ENCODE measurements around the gene POU2AF3. TPM values are rescaled to one million over a fixed set of nuclear protein-coding genes. Genes with fewer than 3 reads are reported as not detected.

Gene POU2AF3
- total RNA-seq, 4 donors from 2014 or later: 0.22 to 0.58 (median 0.46) TPM; not detected in 1

- TF ChIP-seq POLR2A (IDR thresholded peaks at IDR 0.05) (no peak), CTCF (IDR thresholded peaks at IDR 0.05 in 4 of 5, conservative IDR thresholded peaks at IDR 0.05 in 1 of 5) (no peak)
- Histone ChIP-seq H3K27ac (peak overlapping the region in 2 of 4 donors; percentile 28 to 49), H3K27me3 (no peaks in the 10 kb centered on the region), H3K36me3 (no peaks in the 10 kb centered on the region), H3K9me3 (no peaks in the 10 kb centered on the region), H3K4me3 (no peak overlapping the region), H3K4me1 (peaks cover 15 to 25% of the 10 kb centered on the region in 2 donors)
- ATAC-seq (peak; percentile 71 to 86), DNase-seq (peak; percentile 46 to 80)
- in situ Hi-C loops (cut with MboI; ENCODE audit: low sequenced_read_pairs in 4 of 4): no loop called here
- intact Hi-C loops (cut with DNase I; ENCODE audit: low total_unique reads): no loop called here
Measured at GRCh38 chr11:111327908-111328624, 29.7 kb downstream of the POU2AF3 start.

DNA sequence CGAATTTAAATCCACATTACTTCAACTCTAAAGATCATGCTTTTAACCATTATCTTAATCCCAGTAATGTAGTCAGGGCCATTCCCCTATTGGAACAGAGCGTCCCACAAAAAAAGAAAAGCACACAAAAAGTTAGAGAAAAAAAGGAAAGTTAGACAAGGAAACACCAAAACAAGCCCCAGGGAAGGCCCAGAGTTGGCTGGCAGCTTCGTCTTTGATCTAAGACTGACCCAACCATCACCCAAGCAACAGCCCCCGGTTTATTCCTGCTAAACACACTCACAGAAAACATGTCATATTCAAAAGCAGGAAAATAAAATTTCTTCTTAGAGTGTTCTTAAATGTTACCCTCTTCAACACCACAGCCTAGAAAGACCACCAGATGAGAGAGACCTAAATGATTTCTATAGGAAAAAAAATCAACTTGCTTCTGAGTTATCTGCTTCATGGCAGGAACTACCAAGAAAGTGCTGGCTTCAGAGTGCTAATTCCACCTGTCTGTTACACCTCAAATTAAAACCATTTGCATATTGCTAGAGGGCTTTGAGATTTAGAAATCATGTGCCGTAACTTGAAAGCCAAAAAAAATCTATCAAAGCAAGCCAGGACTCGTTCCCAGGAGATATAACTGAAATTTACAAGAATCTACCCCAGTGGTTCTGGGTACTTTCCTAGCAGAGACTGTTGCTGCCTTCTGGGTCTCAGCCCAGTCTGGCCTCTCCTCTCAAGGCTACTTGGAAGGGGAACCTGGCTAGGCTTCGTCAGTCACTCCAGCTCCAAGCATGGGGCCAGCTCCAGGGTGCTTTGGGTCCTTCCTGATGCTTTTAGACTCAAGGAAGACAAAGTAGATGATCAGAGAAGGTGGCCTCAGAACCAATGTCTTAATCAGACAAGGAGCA is 31.2 kb downstream of the POU2AF3 start:
- Histone ChIP-seq H3K27ac (no peak overlapping the region), H3K36me3 (no peaks in the 10 kb centered on the region), H3K27me3 (no peaks in the 10 kb centered on the region), H3K9me3 (no peaks in the 10 kb centered on the region), H3K4me3 (no peak overlapping the region), H3K4me1 (peaks cover 15 to 25% of the 10 kb centered on the region in 2 donors)
- intact Hi-C loops (cut with DNase I; ENCODE audit: low total_unique reads): no loop called here
- in situ Hi-C loops (cut with MboI; ENCODE audit: low sequenced_read_pairs in 4 of 4): no loop called here
- ATAC-seq (peak; percentile 20 to 32), DNase-seq (peak; percentile 37 to 55)
- no peak for TF ChIP-seq CTCF (IDR thresholded peaks at IDR 0.05 in 4 of 5, conservative IDR thresholded peaks at IDR 0.05 in 1 of 5)
- no peak for TF ChIP-seq POLR2A (IDR thresholded peaks at IDR 0.05)

DNA sequence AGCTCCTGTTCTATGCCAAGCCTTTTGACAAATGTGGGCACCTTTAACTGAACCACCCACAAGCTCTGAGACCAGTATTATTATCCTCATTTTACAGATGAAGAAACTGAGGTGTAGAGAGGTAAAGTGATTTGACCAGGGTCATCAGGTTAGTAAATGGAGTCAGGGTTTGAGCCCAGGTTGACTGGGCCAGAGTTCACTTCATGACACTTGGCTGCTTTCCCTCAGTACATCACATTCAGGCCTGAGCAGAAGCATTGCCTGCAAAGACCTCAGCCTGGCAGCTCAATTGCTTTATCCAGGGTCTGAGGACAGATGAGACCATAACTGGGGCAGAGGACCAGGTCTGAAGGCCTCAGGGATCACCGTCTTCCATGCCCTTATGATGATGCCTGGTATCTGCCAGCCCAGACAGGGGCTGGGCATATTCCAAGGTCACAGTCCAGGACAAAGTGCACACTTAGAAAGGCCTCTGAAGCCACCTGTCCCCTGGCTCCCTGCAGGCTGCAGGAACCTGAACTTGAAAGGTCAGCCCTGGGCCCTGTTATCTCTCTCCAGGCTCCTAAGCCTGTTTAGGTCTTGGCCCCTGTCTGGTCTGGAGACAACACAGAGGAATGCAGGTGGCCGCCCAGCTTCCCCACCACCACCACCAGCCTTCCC is 32.0 kb downstream of the POU2AF3 start:
- in situ Hi-C loops (cut with MboI; ENCODE audit: low sequenced_read_pairs in 4 of 4) (no loop called here), intact Hi-C loops (cut with DNase I; ENCODE audit: low total_unique reads) (no loop called here)
- ATAC-seq: no peak
- TF ChIP-seq POLR2A (IDR thresholded peaks at IDR 0.05) (no peak), CTCF (IDR thresholded peaks at IDR 0.05 in 4 of 5, conservative IDR thresholded peaks at IDR 0.05 in 1 of 5) (no peak)
- no peaks in the 10 kb centered on the region for H3K27me3 ChIP-seq
- H3K36me3 ChIP-seq: no peaks in the 10 kb centered on the region
- H3K9me3 ChIP-seq: no peaks in the 10 kb centered on the region
- DNase-seq: no peak
- no peak overlapping the region for H3K4me3 ChIP-seq
- peaks cover 15 to 25% of the 10 kb centered on the region in 2 donors for H3K4me1 ChIP-seq
- no peak overlapping the region for H3K27ac ChIP-seq

GRCh38 chr11:111331711-111332479 is 33.5 kb downstream of the POU2AF3 start:
- H3K27ac ChIP-seq: no peak overlapping the region
- no peaks in the 10 kb centered on the region for H3K36me3 ChIP-seq
- no peak overlapping the region for H3K4me3 ChIP-seq
- TF ChIP-seq POLR2A (IDR thresholded peaks at IDR 0.05) (no peak), CTCF (IDR thresholded peaks at IDR 0.05 in 4 of 5, conservative IDR thresholded peaks at IDR 0.05 in 1 of 5) (no peak)
- H3K4me1 ChIP-seq: peaks cover 15 to 25% of the 10 kb centered on the region in 2 donors
- no peaks in the 10 kb centered on the region for H3K9me3 ChIP-seq
- no peak for DNase-seq
- no peak for ATAC-seq
- intact Hi-C loops (cut with DNase I; ENCODE audit: low total_unique reads): no loop called here
- in situ Hi-C loops (cut with MboI; ENCODE audit: low sequenced_read_pairs in 4 of 4): no loop called here
- no peaks in the 10 kb centered on the region for H3K27me3 ChIP-seq

Data from gastrocnemius medialis (tissue), 4 donors.